DMS53 treated with DMSO at 0.1 percent for 48 hours (cell line): ENCODE measurements around the gene MYO10.
"Not testable (repeated sequence)": the region's sequence is repeated elsewhere in the genome, so short reads cannot be mapped to it uniquely, and the experiment has no call there.

Experiments used
- DNase-seq: peaks from one replicate; lab custom pipeline; 2025; ENCODE audit not compliant: unreplicated experiment; lab: John Stamatoyannopoulos, UW

Gene MYO10

GRCh38 chr5:16889203-16889971 lies 46.7 kb downstream of the MYO10 start:
- DNase-seq: peak; percentile 43

- peak; percentile 43 for DNase-seq
These were observed 47.4 kb downstream of the MYO10 start for GRCh38 chr5:16888694-16889124.

- no peak for DNase-seq
These were observed 49.2 kb downstream of the MYO10 start for GRCh38 chr5:16886793-16887345.

- DNase-seq: no peak
These were observed 49.7 kb downstream of the MYO10 start for GRCh38 chr5:16886366-16886736.

GRCh38 chr5:16885635-16886365 lies 50.3 kb downstream of the MYO10 start:
- DNase-seq: no peak

- DNase-seq: peak; percentile 93
These were observed 51.5 kb downstream of the MYO10 start for GRCh38 chr5:16884595-16884994.

GRCh38 chr5:16883806-16884205 lies 52.3 kb downstream of the MYO10 start:
- DNase-seq: peak; percentile 48

GRCh38 chr5:16883176-16883575 lies 52.9 kb downstream of the MYO10 start:
- DNase-seq: no peak

- DNase-seq: peak; percentile 94
These were observed 54.8 kb downstream of the MYO10 start for GRCh38 chr5:16881251-16881650.

GRCh38 chr5:16880547-16880946 lies 55.5 kb downstream of the MYO10 start:
- DNase-seq: no peak

- DNase-seq: no peak
These were observed 56.4 kb downstream of the MYO10 start for GRCh38 chr5:16879650-16880049.

GRCh38 chr5:16879191-16879590 lies 56.9 kb downstream of the MYO10 start:
- DNase-seq: no peak

- DNase-seq: no peak
These were observed 58.7 kb downstream of the MYO10 start for GRCh38 chr5:16877267-16877935.

GRCh38 chr5:16874424-16874823 lies 61.7 kb downstream of the MYO10 start:
- not testable (repeated sequence) for DNase-seq

GRCh38 chr5:16871746-16872339 lies 64.2 kb downstream of the MYO10 start:
- DNase-seq: no peak

- DNase-seq: no peak
These were observed 65.2 kb downstream of the MYO10 start for GRCh38 chr5:16870878-16871277.

- no peak for DNase-seq
These were observed 66.0 kb downstream of the MYO10 start for GRCh38 chr5:16869821-16870796.

- no peak for DNase-seq
These were observed 68.5 kb downstream of the MYO10 start for GRCh38 chr5:16867577-16867953.

GRCh38 chr5:16866795-16867576 lies 69.1 kb downstream of the MYO10 start:
- DNase-seq: no peak
